Measurements from ENCODE around the gene CCNY. TPM values are rescaled to one million over a fixed set of nuclear protein-coding genes. Genes with fewer than 3 reads are reported as not detected.
A peak's percentile ranks its signal among the peaks of the same experiment; 100 is the strongest.

CCNY gene
- total RNA-seq, 1 donor from 2014 or later = 59.4 TPM

GRCh38 chr10:35567951-35568350 is 231.6 kb downstream of the CCNY start:
- Mint-ChIP-seq H3K4me3 (ENCODE audit: low read depth) (no peak overlapping the region), H3K27ac (no peak overlapping the region), H3K36me3 (ENCODE audit: insufficient read depth) (peaks cover 15% of the 10 kb centered on the region), H3K27me3 (no peaks in the 10 kb centered on the region), H3K4me1 (ENCODE audit: low read depth) (no peaks in the 10 kb centered on the region), H3K9me3 (ENCODE audit: low read depth) (no peaks in the 10 kb centered on the region)
- no peak for DNase-seq (ENCODE audit: low spot score, unreplicated experiment)
- TF ChIP-seq CTCF (IDR thresholded peaks at IDR 0.05; ENCODE audit: unreplicated experiment) = no peak

- no peak for DNase-seq (ENCODE audit: low spot score, unreplicated experiment)
- H3K27me3 Mint-ChIP-seq = no peaks in the 10 kb centered on the region
- peaks cover 15% of the 10 kb centered on the region for H3K36me3 Mint-ChIP-seq (ENCODE audit: insufficient read depth)
- no peaks in the 10 kb centered on the region for H3K9me3 Mint-ChIP-seq (ENCODE audit: low read depth)
- H3K4me1 Mint-ChIP-seq (ENCODE audit: low read depth) = no peaks in the 10 kb centered on the region
- no peak overlapping the region for H3K4me3 Mint-ChIP-seq (ENCODE audit: low read depth)
- no peak overlapping the region for H3K27ac Mint-ChIP-seq
- TF ChIP-seq CTCF (IDR thresholded peaks at IDR 0.05; ENCODE audit: unreplicated experiment) = no peak
Observed at GRCh38 chr10:35568483-35569015, 232.2 kb downstream of the CCNY start.

- Mint-ChIP-seq H3K4me3 (ENCODE audit: low read depth) (no peak overlapping the region), H3K9me3 (ENCODE audit: low read depth) (no peaks in the 10 kb centered on the region), H3K27ac (peak overlapping the region; percentile 53), H3K4me1 (ENCODE audit: low read depth) (no peaks in the 10 kb centered on the region), H3K27me3 (no peaks in the 10 kb centered on the region), H3K36me3 (ENCODE audit: insufficient read depth) (peaks cover 17% of the 10 kb centered on the region)
- DNase-seq (ENCODE audit: low spot score, unreplicated experiment) = no peak
- no peak for TF ChIP-seq CTCF (IDR thresholded peaks at IDR 0.05; ENCODE audit: unreplicated experiment)
Observed at GRCh38 chr10:35569111-35569707, 232.9 kb downstream of the CCNY start.

- Mint-ChIP-seq H3K27ac (no peak overlapping the region), H3K4me1 (ENCODE audit: low read depth) (no peaks in the 10 kb centered on the region), H3K4me3 (ENCODE audit: low read depth) (no peak overlapping the region), H3K27me3 (no peaks in the 10 kb centered on the region), H3K36me3 (ENCODE audit: insufficient read depth) (peaks cover 17% of the 10 kb centered on the region), H3K9me3 (ENCODE audit: low read depth) (no peaks in the 10 kb centered on the region)
- no peak for DNase-seq (ENCODE audit: low spot score, unreplicated experiment)
- no peak for TF ChIP-seq CTCF (IDR thresholded peaks at IDR 0.05; ENCODE audit: unreplicated experiment)
Observed at GRCh38 chr10:35569836-35570235, 233.5 kb downstream of the CCNY start.

GRCh38 chr10:35570397-35570796 is 234.1 kb downstream of the CCNY start:
- no peak overlapping the region for H3K4me3 Mint-ChIP-seq (ENCODE audit: low read depth)
- H3K27ac Mint-ChIP-seq = no peak overlapping the region
- H3K36me3 Mint-ChIP-seq (ENCODE audit: insufficient read depth) = peaks cover 19% of the 10 kb centered on the region
- DNase-seq (ENCODE audit: low spot score, unreplicated experiment) = no peak
- no peaks in the 10 kb centered on the region for H3K4me1 Mint-ChIP-seq (ENCODE audit: low read depth)
- H3K9me3 Mint-ChIP-seq (ENCODE audit: low read depth) = no peaks in the 10 kb centered on the region
- H3K27me3 Mint-ChIP-seq = no peaks in the 10 kb centered on the region
- TF ChIP-seq CTCF (IDR thresholded peaks at IDR 0.05; ENCODE audit: unreplicated experiment) = no peak
